HFFc6 (cell line): ENCODE data around the gene OR7G1. TPM values are rescaled to one million over a fixed set of nuclear protein-coding genes. Genes with fewer than 3 reads are reported as not detected.
A peak's percentile ranks its signal among the peaks of the same experiment; 100 is the strongest.

Experiments
- DNase-seq: peaks from one replicate; pipeline ENCODE4 v3.0.0-alpha.2; 2018
- H3K27ac Mint-ChIP-seq: 2 replicates; pipeline ENCODE4 v1.8.0; 2020; ENCODE audit warnings: mild to moderate bottlenecking, mixed read lengths
- H3K27me3 Mint-ChIP-seq: 2 replicates; pipeline ENCODE4 v1.8.0; 2021; ENCODE audit warnings: mild to moderate bottlenecking, moderate library complexity, mixed read lengths; ENCODE audit not compliant: insufficient read depth
- H3K36me3 Mint-ChIP-seq: 2 replicates; pipeline ENCODE4 v1.8.0; 2021; ENCODE audit warnings: low read depth, mixed read lengths
- H3K4me1 Mint-ChIP-seq: 2 replicates; pipeline ENCODE4 v1.8.0; 2020; ENCODE audit warnings: low read depth, mixed read lengths
- H3K4me3 Mint-ChIP-seq: 2 replicates; pipeline ENCODE4 v1.8.0; 2020; ENCODE audit warnings: mild to moderate bottlenecking, moderate library complexity, mixed read lengths
- H3K9me3 Mint-ChIP-seq: 2 replicates; pipeline ENCODE4 v1.8.0; 2020; ENCODE audit warnings: mild to moderate bottlenecking, mixed read lengths
- CTCF ChIP-seq: fragments of 200-600 bp; sonication (generic); IDR thresholded peaks from 2 replicates; pipeline ENCODE4 v1.5.0; 2021; ENCODE audit warnings: antibody characterized with exemption, mild to moderate bottlenecking
- total RNA-seq, 6 experiments: library from RNA; stranded (reverse); fragmentation: NEBNext Ultra II Directional; extraction: Animal tissue kit (Norgen Biotek cat#: 25700); gene quantifications; 2 replicates in 1 of 6; 3 replicates in 5 of 6; pipeline ENCODE4 v1.2.3, GENCODE V29; 2021

OR7G1 gene
- total RNA-seq, 6 experiments from 2014 or later = not detected

GRCh38 chr19:9144920-9145319 lies 29.4 kb upstream of the OR7G1 start:
- H3K9me3 Mint-ChIP-seq = peaks cover 70% of the 10 kb centered on the region

GRCh38 chr19:9140159-9140874 lies 24.8 kb upstream of the OR7G1 start, which contains the start of gene ZNF317:
Gene ZNF317, plus strand, starts transcription at chr19:9140397. Its CDS starts 15,620 bp downstream, at chr19:9156017.
- TF ChIP-seq CTCF = no peak
- H3K4me1 Mint-ChIP-seq = peaks cover 27% of the 10 kb centered on the region
- peak within 1 kb of the TSS; percentile 94 for H3K27ac Mint-ChIP-seq
- H3K27me3 Mint-ChIP-seq = no peaks in the 10 kb centered on the region; the same call in 1 of the 2 replicates
- peak within 1 kb of the TSS; percentile 95 for H3K4me3 Mint-ChIP-seq
- DNase-seq = peak; percentile 87
- peaks cover 42% of the 10 kb centered on the region for H3K36me3 Mint-ChIP-seq
- H3K9me3 Mint-ChIP-seq = peaks cover 29% of the 10 kb centered on the region

More at GRCh38 chr19:9144920-9145319, 29.4 kb upstream of the OR7G1 start:
- peak; percentile 13 for DNase-seq
- TF ChIP-seq CTCF = no peak
- Mint-ChIP-seq H3K27me3 (no peaks in the 10 kb centered on the region), H3K27ac (no peak overlapping the region), H3K36me3 (peaks cover 85% of the 10 kb centered on the region), H3K4me1 (peaks cover 21% of the 10 kb centered on the region), H3K4me3 (no peak overlapping the region)

GRCh38 chr19:9139609-9140158 lies 24.1 kb upstream of the OR7G1 start:
- peak overlapping the region; percentile 94 for H3K27ac Mint-ChIP-seq
- H3K27me3 Mint-ChIP-seq = no peaks in the 10 kb centered on the region; the same call in 1 of the 2 replicates
- no peak for DNase-seq
- H3K9me3 Mint-ChIP-seq = peaks cover 22% of the 10 kb centered on the region
- H3K36me3 Mint-ChIP-seq = peaks cover 35% of the 10 kb centered on the region
- H3K4me1 Mint-ChIP-seq = peaks cover 27% of the 10 kb centered on the region
- H3K4me3 Mint-ChIP-seq = peak overlapping the region; percentile 95
- TF ChIP-seq CTCF = no peak

GRCh38 chr19:9132422-9132821 lies 16.9 kb upstream of the OR7G1 start:
- no peak for DNase-seq
- Mint-ChIP-seq H3K4me1 (0 out of 2 replicates have a peak, but pooled peaks cover 4% of the 10 kb centered on the region), H3K27me3 (peaks cover 7% of the 10 kb centered on the region), H3K36me3 (no peaks in the 10 kb centered on the region), H3K27ac (no peak overlapping the region), H3K4me3 (no peak overlapping the region), H3K9me3 (no peaks in the 10 kb centered on the region)
- TF ChIP-seq CTCF = no peak

GRCh38 chr19:9130965-9131364 lies 15.4 kb upstream of the OR7G1 start:
- DNase-seq = no peak
- Mint-ChIP-seq H3K27ac (no peak overlapping the region), H3K4me3 (no peak overlapping the region), H3K27me3 (peaks cover 11% of the 10 kb centered on the region), H3K9me3 (no peaks in the 10 kb centered on the region), H3K4me1 (0 out of 2 replicates have a peak, but pooled peaks cover 4% of the 10 kb centered on the region), H3K36me3 (no peaks in the 10 kb centered on the region)
- TF ChIP-seq CTCF = no peak
